ENCODE results near the gene STRC.
"Not testable (repeated sequence)": the region's sequence is repeated elsewhere in the genome, so short reads cannot be mapped to it uniquely, and the experiment has no call there.

STRC gene

GRCh38 chr15:43562753-43563152, 55.8 kb downstream of the STRC start:
- DNase-seq, result not testable (repeated sequence)

- no peak for DNase-seq
Measured at GRCh38 chr15:43552986-43553385, 65.6 kb downstream of the STRC start.

- DNase-seq, result no peak
Measured at GRCh38 chr15:43552256-43552655, 66.3 kb downstream of the STRC start.

- no peak for DNase-seq
Measured at GRCh38 chr15:43550527-43551363, 67.9 kb downstream of the STRC start.

All from activated CD4-positive, alpha-beta T cell treated with anti-CD3 and anti-CD28 coated beads for 1 hour (primary cell).